HG03354 (cell line): ENCODE measurements around the gene RPS6KA5.
A peak's percentile ranks its signal among the peaks of the same experiment; 100 is the strongest.
"Not testable (repeated sequence)": the region's sequence is repeated elsewhere in the genome, so short reads cannot be mapped to it uniquely, and the experiment has no call there.

Experiments
- ATAC-seq: cut with Tn5 transposase; IDR thresholded peaks from one replicate; pipeline ENCODE4 v1.9.1; 2021; ENCODE audit warnings: mild to moderate bottlenecking; ENCODE audit not compliant: unreplicated experiment, poor library complexity, severe bottlenecking

The RPS6KA5 gene

GRCh38 chr14:90996967-90997366 lies 63.5 kb downstream of the RPS6KA5 start:
- no peak for ATAC-seq

- no peak for ATAC-seq
These were observed 64.7 kb downstream of the RPS6KA5 start for GRCh38 chr14:90995785-90996184.

GRCh38 chr14:90993792-90994191 lies 66.6 kb downstream of the RPS6KA5 start:
- no peak for ATAC-seq

GRCh38 chr14:90991690-90992443 lies 68.6 kb downstream of the RPS6KA5 start:
- ATAC-seq, result no peak

- ATAC-seq, result no peak
These were observed 70.3 kb downstream of the RPS6KA5 start for GRCh38 chr14:90990141-90990540.

GRCh38 chr14:90987140-90987539 lies 73.3 kb downstream of the RPS6KA5 start:
- no peak for ATAC-seq

GRCh38 chr14:90986510-90986909 lies 73.9 kb downstream of the RPS6KA5 start:
- no peak for ATAC-seq

- ATAC-seq, result peak; percentile 87
These were observed 74.7 kb downstream of the RPS6KA5 start for GRCh38 chr14:90985601-90986242.

- ATAC-seq, result no peak
These were observed 76.9 kb downstream of the RPS6KA5 start for GRCh38 chr14:90983560-90983959.

- no peak for ATAC-seq
These were observed 78.8 kb downstream of the RPS6KA5 start for GRCh38 chr14:90981636-90982035.

GRCh38 chr14:90980636-90981035 lies 79.8 kb downstream of the RPS6KA5 start:
- ATAC-seq, result not testable (repeated sequence)

- no peak for ATAC-seq
These were observed 80.9 kb downstream of the RPS6KA5 start for GRCh38 chr14:90979515-90979914.

GRCh38 chr14:90976101-90976500 lies 84.3 kb downstream of the RPS6KA5 start:
- ATAC-seq, result no peak

GRCh38 chr14:90971687-90972086 lies 88.8 kb downstream of the RPS6KA5 start:
- no peak for ATAC-seq

GRCh38 chr14:90970167-90970600 lies 90.3 kb downstream of the RPS6KA5 start:
- peak; percentile 56 for ATAC-seq

- no peak for ATAC-seq
These were observed 90.8 kb downstream of the RPS6KA5 start for GRCh38 chr14:90969531-90970166.

- no peak for ATAC-seq
These were observed 92.4 kb downstream of the RPS6KA5 start for GRCh38 chr14:90968025-90968424.

GRCh38 chr14:90966493-90966892 lies 93.9 kb downstream of the RPS6KA5 start:
- no peak for ATAC-seq

GRCh38 chr14:90965765-90966164 lies 94.7 kb downstream of the RPS6KA5 start:
- no peak for ATAC-seq

- no peak for ATAC-seq
These were observed 97.1 kb downstream of the RPS6KA5 start for GRCh38 chr14:90963343-90963742.
